K562 (cell line): ENCODE data around the gene FRYL. TPM values are rescaled to one million over a fixed set of nuclear protein-coding genes. Genes with fewer than 3 reads are reported as not detected.

Experiments used
- BRF1 ChIP-seq: IDR thresholded peaks from 3 replicates; pipeline ENCODE4 v1.6.1; 2011; ENCODE audit warnings: borderline replicate concordance, mild to moderate bottlenecking; ENCODE audit not compliant: insufficient read length; ENCODE audit errors: extremely low read depth
- CC2D1A ChIP-seq: fragments of 450-650 bp; IDR thresholded peaks from 2 replicates; pipeline ENCODE4 v1.6.1; 2017; ENCODE audit warnings: mild to moderate bottlenecking
- CREB1 ChIP-seq, 2 experiments: sonication (generic) in 1 of 2; formaldehyde crosslinking in 1 of 2; IDR thresholded peaks; 2 replicates each; pipeline versions ENCODE4 v1.6.1 to v1.8.0; 2012 to 2022; ENCODE audit warnings: inconsistent platforms in 1 of 2, mild to moderate bottlenecking in 1 of 2, missing genetic modification reagents in 1 of 2, moderate library complexity in 1 of 2
- GTF2F1 ChIP-seq: IDR thresholded peaks from 2 replicates; pipeline ENCODE4 v1.6.1; 2011; ENCODE audit warnings: low read depth, low read length, improper control_type of control experiment
- HDAC2 ChIP-seq: fragments of 450-650 bp; IDR thresholded peaks from 2 replicates; pipeline ENCODE4 v1.6.1; 2016; ENCODE audit warnings: mild to moderate bottlenecking
- KLF1 ChIP-seq: fragments of 450-650 bp; IDR thresholded peaks from 2 replicates; pipeline ENCODE4 v1.6.1; 2016; ENCODE audit warnings: missing genetic modification characterization, missing compliant biosample characterization
- MCM3 ChIP-seq: fragments of 450-650 bp; IDR thresholded peaks from 2 replicates; pipeline ENCODE4 v1.6.1; 2016
- NUFIP1 ChIP-seq: fragments of 450-650 bp; IDR thresholded peaks from 2 replicates; pipeline ENCODE4 v1.6.1; 2018; ENCODE audit not compliant: partially characterized antibody
- PCBP2 ChIP-seq: fragments of 200-400 bp; formaldehyde crosslinking; IDR thresholded peaks from 2 replicates; pipeline ENCODE4 v1.6.1; 2018; ENCODE audit warnings: low read length, low read depth, mild to moderate bottlenecking, moderate library complexity; ENCODE audit not compliant: poor library complexity, severe bottlenecking
- RB1 ChIP-seq: fragments of 450-650 bp; IDR thresholded peaks from 2 replicates; pipeline ENCODE4 v1.6.1; 2017; ENCODE audit warnings: low read depth, mild to moderate bottlenecking
- TAF7 ChIP-seq: fragments of 450-650 bp; IDR thresholded peaks from 2 replicates; pipeline ENCODE4 v1.6.1; 2016; ENCODE audit warnings: missing genetic modification characterization, missing compliant biosample characterization
- TSC22D4 ChIP-seq: fragments of 450-650 bp; IDR thresholded peaks from 2 replicates; pipeline ENCODE4 v1.6.1; 2016; ENCODE audit warnings: missing genetic modification characterization, missing biosample characterization, control low read depth
- ZBED1 ChIP-seq: IDR thresholded peaks from 2 replicates; pipeline ENCODE4 v1.6.1; 2014
- ZNF354B ChIP-seq: fragments of 250-450 bp; sonication (Bioruptor Pico); IDR thresholded peaks from 2 replicates; pipeline ENCODE4 v1.4.0; 2020
- polyA plus RNA-seq, 8 experiments: library from polyadenylated mRNA; depleted of rRNA in 4 of 8; stranded (reverse) in 5 of 8; unstranded in 3 of 8; fragments of >200 nt; fragmentation: Nextera tagmentation in 2 of 8; fragmentation: Illumina TruSeq in 1 of 8; extraction: Ambion mirVana in 2 of 8; extraction: Trizol in 1 of 8; gene quantifications; 2 replicates each; pipeline versions ENCODE4 v1.2.1 to v1.2.3, GENCODE V29; 2011 to 2014; ENCODE audit warnings: inconsistent platforms in 1 of 8, missing spikeins in 1 of 8
- total RNA-seq, 7 experiments: library from RNA; depleted of rRNA in 6 of 7; stranded (reverse); fragments of >200 nt in 6 of 7; fragmentation: Illumina TruSeq in 2 of 7; extraction: Trizol in 2 of 7; gene quantifications; 2 replicates each; pipeline versions ENCODE4 v1.2.1 to v1.2.3, GENCODE V29; 2011 to 2021; ENCODE audit warnings: low replicate concordance in 1 of 7
- TF ChIP-seq, protein P1 (sequence below): IDR thresholded peaks from 2 replicates; pipeline ENCODE4 v1.6.1; 2016; ENCODE audit warnings: missing genetic modification characterization, missing compliant biosample characterization
- TF ChIP-seq, protein P2 (sequence below), 2 experiments: fragments of 450-650 bp in 1 of 2; sonication (generic) in 1 of 2; formaldehyde crosslinking in 1 of 2; IDR thresholded peaks; 2 replicates each; pipeline versions ENCODE4 v1.7.1 to v1.9.0; 2016 to 2022; ENCODE audit warnings: inconsistent platforms in 1 of 2, mild to moderate bottlenecking in 1 of 2, missing genetic modification reagents in 1 of 2

The FRYL gene
- total and polyA plus RNA-seq, 9 of the 15 experiments (the other 6 are each of a cell fraction or from before 2014, with no cell fraction given): 7.2 to 34.9 (median 15.9) TPM

DNA sequence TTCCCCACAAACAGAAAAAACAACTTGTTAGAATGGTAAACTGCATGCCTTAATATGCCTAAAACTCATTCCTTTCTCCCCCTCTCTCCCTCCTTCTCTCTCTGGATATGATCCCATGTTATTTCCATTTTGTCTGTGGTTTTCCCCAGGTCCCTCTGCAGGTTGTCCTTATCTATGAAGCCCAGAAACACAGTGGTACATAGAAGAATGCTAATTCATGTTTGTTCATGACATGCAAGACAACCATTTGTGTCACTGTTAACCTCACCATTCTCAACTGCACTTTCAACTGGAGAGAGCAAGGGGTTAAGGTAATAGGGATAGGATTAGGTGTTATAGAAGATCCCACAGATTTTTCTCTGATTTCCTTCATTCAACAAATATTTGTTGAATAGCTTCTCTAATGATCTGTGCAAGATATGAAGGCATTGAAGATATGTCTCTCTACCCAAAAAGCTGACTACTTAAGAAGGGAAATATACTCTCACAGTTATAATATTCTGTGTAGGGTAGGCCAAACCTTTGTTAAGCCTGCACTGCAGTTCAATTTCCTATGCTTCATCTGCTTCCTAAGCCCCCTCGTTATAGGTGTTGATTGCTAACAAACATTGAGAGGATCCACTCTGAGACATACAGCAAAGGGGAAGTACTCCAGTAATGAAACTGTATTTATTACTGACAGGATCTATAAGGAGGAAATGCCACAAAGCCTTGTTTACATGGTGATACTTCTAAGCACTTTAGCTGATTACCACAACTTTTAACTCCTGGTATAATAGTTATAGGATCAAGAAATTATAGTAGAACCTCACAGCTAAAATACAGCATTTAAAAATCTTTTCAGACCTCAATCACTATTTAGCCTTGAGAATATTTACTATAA, 96.1 kb downstream of the FRYL start (continued):
- TF ChIP-seq CREB1 (IDR thresholded peaks at IDR 0.05): peak; percentile 66
- TF ChIP-seq CREB1 (CRISPR knock-in tag; IDR thresholded peaks at IDR 0.05): no peak
- no peak for TF ChIP-seq TAF7 (tag)
- no peak for TF ChIP-seq ZBED1
- no peak for TF ChIP-seq NUFIP1
- TF ChIP-seq, protein P1, sequence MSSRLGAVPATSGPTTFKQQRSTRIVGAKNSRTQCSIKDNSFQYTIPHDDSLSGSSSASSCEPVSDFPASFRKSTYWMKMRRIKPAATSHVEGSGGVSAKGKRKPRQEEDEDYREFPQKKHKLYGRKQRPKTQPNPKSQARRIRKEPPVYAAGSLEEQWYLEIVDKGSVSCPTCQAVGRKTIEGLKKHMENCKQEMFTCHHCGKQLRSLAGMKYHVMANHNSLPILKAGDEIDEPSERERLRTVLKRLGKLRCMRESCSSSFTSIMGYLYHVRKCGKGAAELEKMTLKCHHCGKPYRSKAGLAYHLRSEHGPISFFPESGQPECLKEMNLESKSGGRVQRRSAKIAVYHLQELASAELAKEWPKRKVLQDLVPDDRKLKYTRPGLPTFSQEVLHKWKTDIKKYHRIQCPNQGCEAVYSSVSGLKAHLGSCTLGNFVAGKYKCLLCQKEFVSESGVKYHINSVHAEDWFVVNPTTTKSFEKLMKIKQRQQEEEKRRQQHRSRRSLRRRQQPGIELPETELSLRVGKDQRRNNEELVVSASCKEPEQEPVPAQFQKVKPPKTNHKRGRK (tag): no peak
- no peak for TF ChIP-seq BRF1
- peak; percentile 93 for TF ChIP-seq CC2D1A
- TF ChIP-seq, protein P2, sequence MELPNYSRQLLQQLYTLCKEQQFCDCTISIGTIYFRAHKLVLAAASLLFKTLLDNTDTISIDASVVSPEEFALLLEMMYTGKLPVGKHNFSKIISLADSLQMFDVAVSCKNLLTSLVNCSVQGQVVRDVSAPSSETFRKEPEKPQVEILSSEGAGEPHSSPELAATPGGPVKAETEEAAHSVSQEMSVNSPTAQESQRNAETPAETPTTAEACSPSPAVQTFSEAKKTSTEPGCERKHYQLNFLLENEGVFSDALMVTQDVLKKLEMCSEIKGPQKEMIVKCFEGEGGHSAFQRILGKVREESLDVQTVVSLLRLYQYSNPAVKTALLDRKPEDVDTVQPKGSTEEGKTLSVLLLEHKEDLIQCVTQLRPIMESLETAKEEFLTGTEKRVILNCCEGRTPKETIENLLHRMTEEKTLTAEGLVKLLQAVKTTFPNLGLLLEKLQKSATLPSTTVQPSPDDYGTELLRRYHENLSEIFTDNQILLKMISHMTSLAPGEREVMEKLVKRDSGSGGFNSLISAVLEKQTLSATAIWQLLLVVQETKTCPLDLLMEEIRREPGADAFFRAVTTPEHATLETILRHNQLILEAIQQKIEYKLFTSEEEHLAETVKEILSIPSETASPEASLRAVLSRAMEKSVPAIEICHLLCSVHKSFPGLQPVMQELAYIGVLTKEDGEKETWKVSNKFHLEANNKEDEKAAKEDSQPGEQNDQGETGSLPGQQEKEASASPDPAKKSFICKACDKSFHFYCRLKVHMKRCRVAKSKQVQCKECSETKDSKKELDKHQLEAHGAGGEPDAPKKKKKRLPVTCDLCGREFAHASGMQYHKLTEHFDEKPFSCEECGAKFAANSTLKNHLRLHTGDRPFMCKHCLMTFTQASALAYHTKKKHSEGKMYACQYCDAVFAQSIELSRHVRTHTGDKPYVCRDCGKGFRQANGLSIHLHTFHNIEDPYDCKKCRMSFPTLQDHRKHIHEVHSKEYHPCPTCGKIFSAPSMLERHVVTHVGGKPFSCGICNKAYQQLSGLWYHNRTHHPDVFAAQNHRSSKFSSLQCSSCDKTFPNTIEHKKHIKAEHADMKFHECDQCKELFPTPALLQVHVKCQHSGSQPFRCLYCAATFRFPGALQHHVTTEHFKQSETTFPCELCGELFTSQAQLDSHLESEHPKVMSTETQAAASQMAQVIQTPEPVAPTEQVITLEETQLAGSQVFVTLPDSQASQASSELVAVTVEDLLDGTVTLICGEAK (IDR thresholded peaks at IDR 0.05): peak; percentile 40; the same call in 1 of the 2 replicates
- TF ChIP-seq, protein P2 (CRISPR knock-in tag; IDR thresholded peaks at IDR 0.05): no peak
- TF ChIP-seq ZNF354B (CRISPR knock-in tag): no peak
- TF ChIP-seq KLF1 (tag): no peak
- no peak for TF ChIP-seq GTF2F1
- TF ChIP-seq PCBP2: no peak
- no peak for TF ChIP-seq TSC22D4
- TF ChIP-seq MCM3: no peak
- peak; percentile 92 for TF ChIP-seq HDAC2
- TF ChIP-seq RB1: no peak
